Ishikawa (cell line): ENCODE results near the gene ZNF532.

ENCODE experiments used
- CEBPB ChIP-seq: IDR thresholded peaks from 2 replicates; pipeline ENCODE4 v1.6.1; 2012
- CREB1 ChIP-seq: IDR thresholded peaks from 2 replicates; pipeline ENCODE4 v1.6.1; 2012; ENCODE audit warnings: low read depth
- EP300 ChIP-seq: IDR thresholded peaks from 2 replicates; pipeline ENCODE4 v1.6.1; 2012; ENCODE audit warnings: borderline replicate concordance
- FOXM1 ChIP-seq: IDR thresholded peaks from 2 replicates; pipeline ENCODE4 v1.6.1; 2012; ENCODE audit warnings: low read depth, borderline replicate concordance
- RAD21 ChIP-seq: IDR thresholded peaks from 2 replicates; pipeline ENCODE4 v1.6.1; 2012; ENCODE audit warnings: low read depth
- YY1 ChIP-seq: IDR thresholded peaks from 2 replicates; pipeline ENCODE4 v1.6.1; 2012; ENCODE audit warnings: low read depth
- TF ChIP-seq, protein P1 (sequence below): IDR thresholded peaks from 2 replicates; pipeline ENCODE4 v1.6.1; 2012
- TF ChIP-seq, protein P2 (sequence below): IDR thresholded peaks from 2 replicates; pipeline ENCODE4 v1.6.1; 2012; ENCODE audit warnings: low read depth, mild to moderate bottlenecking

DNA sequence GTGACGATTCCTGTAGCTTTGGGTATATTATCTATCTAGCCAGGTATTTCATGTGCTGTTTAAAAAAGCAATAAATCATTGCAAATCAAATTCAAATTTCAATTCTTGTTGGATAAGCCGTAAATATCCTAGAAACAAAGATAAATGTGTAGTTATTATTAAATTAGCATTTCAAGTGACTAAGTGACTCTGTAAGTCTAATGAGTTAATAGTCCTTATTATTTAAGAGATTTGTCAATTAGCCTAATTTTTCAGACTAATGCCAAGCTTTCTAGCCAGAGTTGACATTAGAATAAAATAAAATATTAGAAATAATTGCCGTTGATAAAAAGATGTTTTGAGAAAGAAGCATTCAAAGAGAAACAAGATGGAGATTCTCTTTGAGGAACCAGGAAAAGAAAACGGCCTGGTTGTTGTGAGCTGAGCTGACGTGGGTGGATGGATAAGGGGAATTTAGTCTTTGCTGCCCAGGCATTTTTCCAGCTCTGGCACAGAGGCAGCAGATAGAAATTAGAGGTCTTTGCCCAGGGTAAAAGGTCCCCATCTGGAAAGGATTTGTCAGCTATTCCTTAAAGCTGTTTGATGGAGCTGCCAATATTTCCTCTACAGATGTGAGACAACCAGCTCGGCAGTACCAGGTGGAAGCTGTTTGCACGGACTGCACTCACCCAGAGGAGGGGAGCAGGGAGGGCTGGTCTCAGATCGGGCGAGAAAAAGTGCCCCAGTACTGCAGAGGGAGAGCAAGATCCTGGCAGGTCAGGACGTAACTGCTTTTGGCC lies 157.7 kb downstream of the ZNF532 start:
- TF ChIP-seq YY1 (no peak), RAD21 (no peak), CREB1 (no peak), FOXM1 (no peak), EP300 (no peak), CEBPB (no peak)
- TF ChIP-seq, protein P1, sequence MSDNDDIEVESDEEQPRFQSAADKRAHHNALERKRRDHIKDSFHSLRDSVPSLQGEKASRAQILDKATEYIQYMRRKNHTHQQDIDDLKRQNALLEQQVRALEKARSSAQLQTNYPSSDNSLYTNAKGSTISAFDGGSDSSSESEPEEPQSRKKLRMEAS, result no peak
- TF ChIP-seq, protein P2, sequence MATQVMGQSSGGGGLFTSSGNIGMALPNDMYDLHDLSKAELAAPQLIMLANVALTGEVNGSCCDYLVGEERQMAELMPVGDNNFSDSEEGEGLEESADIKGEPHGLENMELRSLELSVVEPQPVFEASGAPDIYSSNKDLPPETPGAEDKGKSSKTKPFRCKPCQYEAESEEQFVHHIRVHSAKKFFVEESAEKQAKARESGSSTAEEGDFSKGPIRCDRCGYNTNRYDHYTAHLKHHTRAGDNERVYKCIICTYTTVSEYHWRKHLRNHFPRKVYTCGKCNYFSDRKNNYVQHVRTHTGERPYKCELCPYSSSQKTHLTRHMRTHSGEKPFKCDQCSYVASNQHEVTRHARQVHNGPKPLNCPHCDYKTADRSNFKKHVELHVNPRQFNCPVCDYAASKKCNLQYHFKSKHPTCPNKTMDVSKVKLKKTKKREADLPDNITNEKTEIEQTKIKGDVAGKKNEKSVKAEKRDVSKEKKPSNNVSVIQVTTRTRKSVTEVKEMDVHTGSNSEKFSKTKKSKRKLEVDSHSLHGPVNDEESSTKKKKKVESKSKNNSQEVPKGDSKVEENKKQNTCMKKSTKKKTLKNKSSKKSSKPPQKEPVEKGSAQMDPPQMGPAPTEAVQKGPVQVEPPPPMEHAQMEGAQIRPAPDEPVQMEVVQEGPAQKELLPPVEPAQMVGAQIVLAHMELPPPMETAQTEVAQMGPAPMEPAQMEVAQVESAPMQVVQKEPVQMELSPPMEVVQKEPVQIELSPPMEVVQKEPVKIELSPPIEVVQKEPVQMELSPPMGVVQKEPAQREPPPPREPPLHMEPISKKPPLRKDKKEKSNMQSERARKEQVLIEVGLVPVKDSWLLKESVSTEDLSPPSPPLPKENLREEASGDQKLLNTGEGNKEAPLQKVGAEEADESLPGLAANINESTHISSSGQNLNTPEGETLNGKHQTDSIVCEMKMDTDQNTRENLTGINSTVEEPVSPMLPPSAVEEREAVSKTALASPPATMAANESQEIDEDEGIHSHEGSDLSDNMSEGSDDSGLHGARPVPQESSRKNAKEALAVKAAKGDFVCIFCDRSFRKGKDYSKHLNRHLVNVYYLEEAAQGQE, result no peak
